Measurements from ENCODE around the gene CATSPER2. TPM values are rescaled to one million over a fixed set of nuclear protein-coding genes. Genes with fewer than 3 reads are reported as not detected.
"Not testable (repeated sequence)": the region's sequence is repeated elsewhere in the genome, so short reads cannot be mapped to it uniquely, and the experiment has no call there.

Gene CATSPER2
- 4.7 TPM for total RNA-seq
- 0.82 TPM for polyA plus RNA-seq

DNA sequence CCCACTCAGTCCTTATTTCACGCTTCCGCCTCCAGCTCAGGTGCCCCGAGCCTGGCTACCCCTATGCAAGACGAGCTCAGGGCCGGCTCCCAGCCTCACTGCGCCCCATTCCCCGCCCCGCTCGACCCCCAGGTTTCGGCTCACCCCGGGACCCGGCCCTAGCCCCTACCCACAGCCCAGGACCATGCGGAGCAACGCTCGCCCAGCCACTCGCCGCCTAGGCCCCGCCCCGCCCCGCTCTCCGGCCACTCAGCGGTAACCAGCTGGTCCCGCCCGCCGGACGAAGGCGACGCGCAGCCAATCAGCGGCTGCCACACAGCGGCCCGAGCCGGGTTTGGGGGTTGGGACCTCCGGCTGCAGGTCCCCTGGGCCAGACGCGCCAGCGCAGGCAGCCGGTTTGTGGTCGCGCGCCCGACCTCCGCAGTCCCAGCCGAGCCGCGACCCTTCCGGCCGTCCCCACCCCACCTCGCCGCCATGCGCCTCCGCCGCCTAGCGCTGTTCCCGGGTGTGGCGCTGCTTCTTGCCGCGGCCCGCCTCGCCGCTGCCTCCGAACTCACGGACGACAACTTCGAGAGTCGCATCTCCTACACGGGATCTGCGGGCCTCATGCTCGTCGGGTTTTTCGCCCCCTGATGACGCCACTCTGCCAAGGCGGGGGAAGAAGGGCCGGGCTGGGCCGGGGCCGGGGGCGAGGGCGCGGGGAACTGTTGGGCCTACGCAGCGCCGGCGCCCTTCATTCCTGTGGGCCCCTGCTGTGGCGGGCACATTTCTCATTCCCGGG, at the start of gene CATSPER2:
TSS of gene CATSPER2 (minus strand) at position 196 of the 781 bp plus-strand sequence. CDS start 783 bp downstream, outside the sequence.
- H3K27ac ChIP-seq (ENCODE audit: low read depth) = no peak within 1 kb of the TSS
- no peak for DNase-seq (ENCODE audit: extremely low spot score)
- WGBS = 74% methylated on average over 85 of the region's 85 CpGs
- no peaks in the 10 kb centered on the region for H3K4me1 ChIP-seq (ENCODE audit: insufficient read depth)
- no peak within 1 kb of the TSS for H3K4me3 ChIP-seq (ENCODE audit: low read depth, low read length)
- no peaks in the 10 kb centered on the region for H3K36me3 ChIP-seq (ENCODE audit: insufficient read depth)

DNA sequence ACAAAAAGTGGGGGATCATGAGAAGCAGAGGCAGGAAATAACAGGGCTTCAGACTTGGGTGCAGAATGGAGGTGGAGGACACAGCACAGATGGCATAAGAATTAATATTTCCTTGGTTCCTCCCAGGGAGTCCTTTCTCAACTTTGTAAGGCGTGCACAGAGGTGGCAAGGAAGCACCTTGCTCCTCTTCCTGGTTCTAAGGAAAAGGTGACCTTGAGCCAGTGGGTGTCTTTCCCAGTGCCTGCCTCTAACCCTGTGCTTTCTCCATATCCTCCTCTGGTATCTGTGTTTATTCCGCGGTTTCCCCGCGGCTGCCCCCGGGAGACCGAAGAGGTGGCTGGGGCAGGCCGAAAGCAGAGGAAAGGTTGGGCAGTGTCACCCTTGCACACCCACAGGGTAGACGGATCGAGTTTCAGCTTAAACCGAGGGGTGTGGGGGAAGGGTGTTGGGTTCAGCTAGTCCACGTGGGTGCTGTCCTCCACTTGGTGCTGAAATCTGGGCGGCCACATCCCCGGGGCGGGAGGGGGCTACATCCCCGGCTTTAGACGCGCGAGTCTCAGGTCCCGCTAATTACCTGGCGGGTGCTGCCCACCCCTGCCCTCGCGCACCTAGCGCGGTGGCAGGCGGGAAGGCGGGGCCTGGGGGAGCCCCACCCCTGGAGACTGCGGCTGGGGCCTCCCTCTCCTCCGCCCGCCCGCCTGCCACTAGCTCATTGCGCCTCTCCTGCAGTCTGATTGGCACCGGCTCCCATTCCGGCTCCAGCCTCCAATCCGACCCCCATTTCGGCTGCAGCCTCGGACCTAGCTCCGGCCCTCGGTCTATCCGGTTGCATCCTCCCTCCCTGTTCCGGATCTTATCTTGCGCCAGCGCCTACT, 44.7 kb upstream of the CATSPER2 start, which contains the start of gene CKMT1A:
TSS of gene CKMT1A (plus strand) at position 712 of the 875 bp plus-strand sequence. CDS start 192 bp downstream, outside the sequence.
- H3K36me3 ChIP-seq (ENCODE audit: insufficient read depth); DNase-seq (ENCODE audit: extremely low spot score); H3K4me1 ChIP-seq (ENCODE audit: insufficient read depth); H3K4me3 ChIP-seq (ENCODE audit: low read depth, low read length); H3K27ac ChIP-seq (ENCODE audit: low read depth): not testable (repeated sequence)
- WGBS = no CpG with 5 or more reads among the region's 43 CpGs

DNA sequence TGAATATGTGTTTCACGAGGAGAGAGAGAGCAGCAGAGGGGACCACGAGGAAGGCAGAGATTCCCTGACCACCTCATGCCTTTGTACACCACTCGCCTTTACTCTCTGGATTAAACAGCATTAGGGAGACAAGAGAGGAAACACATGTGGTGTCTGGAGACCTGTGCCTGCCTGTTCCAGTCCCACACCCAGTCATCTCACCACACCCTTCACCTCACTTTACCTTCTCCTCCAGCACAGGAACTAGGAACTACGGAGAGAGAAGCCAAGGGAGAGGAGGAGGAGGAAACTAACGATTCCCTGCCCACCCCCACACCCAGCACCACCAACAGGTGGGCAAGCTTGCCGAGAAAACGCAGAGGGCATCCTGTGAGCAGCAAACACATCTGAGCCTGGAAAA, 44.0 kb upstream of the CATSPER2 start:
- WGBS = 25% methylated on average over 3 of the region's 7 CpGs
- H3K27ac ChIP-seq (ENCODE audit: low read depth); H3K36me3 ChIP-seq (ENCODE audit: insufficient read depth); DNase-seq (ENCODE audit: extremely low spot score); H3K4me1 ChIP-seq (ENCODE audit: insufficient read depth); H3K4me3 ChIP-seq (ENCODE audit: low read depth, low read length): not testable (repeated sequence)

DNA sequence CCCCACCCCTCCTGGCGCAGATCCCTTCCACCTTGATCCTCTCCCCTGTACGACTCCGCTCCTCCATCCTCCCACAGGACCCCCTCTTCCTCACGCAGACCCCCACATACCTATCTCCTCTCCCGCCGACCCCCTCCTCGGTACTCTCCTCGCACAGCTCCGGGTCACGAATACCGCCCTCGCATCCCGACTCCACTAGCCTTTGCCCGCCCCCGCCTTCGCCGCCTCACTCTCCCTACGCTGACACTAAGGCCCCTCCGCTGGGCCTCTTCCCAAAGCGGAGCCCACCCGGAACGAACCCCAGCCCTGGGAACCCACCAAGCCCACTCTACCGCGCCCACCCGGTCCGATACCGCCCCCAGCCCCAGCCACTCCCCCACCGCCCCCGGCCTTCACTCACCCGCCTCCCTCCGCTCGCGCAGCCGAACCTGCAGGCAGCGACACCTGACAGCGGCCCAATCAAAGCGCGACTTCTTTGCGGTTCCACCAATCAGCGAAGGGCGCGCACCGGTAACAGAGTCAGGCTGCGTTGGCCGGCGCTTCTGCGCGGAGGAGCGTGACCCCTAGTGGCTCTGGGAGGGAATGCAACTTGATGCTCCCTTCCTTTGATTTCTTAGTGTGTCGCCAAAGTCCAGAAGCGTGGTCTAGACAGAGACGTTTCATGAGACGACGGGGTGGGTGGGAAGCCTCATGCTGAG, 41.1 kb upstream of the CATSPER2 start:
- not testable (repeated sequence) for H3K4me3 ChIP-seq (ENCODE audit: low read depth, low read length); H3K36me3 ChIP-seq (ENCODE audit: insufficient read depth)

DNA sequence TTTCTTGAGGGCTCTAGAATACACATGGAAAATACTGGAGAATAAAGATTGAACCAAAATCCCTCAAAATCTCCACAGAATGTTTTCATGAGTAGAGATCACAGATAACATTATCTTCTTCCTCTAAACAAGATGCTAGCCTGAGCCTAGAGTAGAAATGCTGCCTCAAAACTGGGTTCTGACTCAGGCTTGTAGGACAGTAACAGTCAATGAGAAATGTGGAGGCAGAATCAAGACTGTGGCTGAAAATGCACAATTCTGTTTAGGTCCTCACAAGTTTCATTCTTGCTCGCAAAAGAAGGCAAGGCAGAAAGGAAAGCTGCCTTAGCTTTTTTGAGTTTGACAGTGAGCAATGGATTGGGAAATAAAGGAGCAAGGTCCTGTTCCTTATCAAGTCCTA, 25.5 kb upstream of the CATSPER2 start:
- not testable (repeated sequence) for H3K4me3 ChIP-seq (ENCODE audit: low read depth, low read length); H3K36me3 ChIP-seq (ENCODE audit: insufficient read depth); H3K27ac ChIP-seq (ENCODE audit: low read depth); H3K4me1 ChIP-seq (ENCODE audit: insufficient read depth); DNase-seq (ENCODE audit: extremely low spot score)
- no CpG with 5 or more reads among the region's 1 CpG for WGBS

More for the DNA sequence above, 41.1 kb upstream of the CATSPER2 start:
- not testable (repeated sequence) for H3K27ac ChIP-seq (ENCODE audit: low read depth); DNase-seq (ENCODE audit: extremely low spot score); H3K4me1 ChIP-seq (ENCODE audit: insufficient read depth)
- WGBS = no CpG with 5 or more reads among the region's 54 CpGs

DNA sequence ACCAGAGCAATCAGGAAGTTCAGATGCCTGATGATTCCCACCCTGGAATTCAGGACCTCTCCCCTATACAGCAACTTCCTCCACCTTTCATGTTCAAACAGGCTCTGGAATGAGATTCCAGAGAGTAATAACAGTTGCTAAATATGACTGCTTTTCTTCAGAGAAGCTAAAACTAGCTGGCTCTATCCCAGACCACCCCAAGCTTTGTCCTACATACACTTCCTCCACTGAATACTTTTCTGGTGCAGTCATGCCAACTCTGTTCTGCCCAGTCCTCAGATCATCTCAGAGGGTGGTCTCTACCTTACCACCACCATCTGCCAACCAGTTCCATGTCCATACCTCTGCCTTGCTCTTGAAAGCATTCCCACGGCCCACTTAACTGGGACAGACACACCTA, 17.5 kb upstream of the CATSPER2 start:
- not testable (repeated sequence) for H3K4me1 ChIP-seq (ENCODE audit: insufficient read depth); H3K27ac ChIP-seq (ENCODE audit: low read depth); DNase-seq (ENCODE audit: extremely low spot score); H3K4me3 ChIP-seq (ENCODE audit: low read depth, low read length); H3K36me3 ChIP-seq (ENCODE audit: insufficient read depth)
- no CpG with 5 or more reads among the region's 1 CpG for WGBS

DNA sequence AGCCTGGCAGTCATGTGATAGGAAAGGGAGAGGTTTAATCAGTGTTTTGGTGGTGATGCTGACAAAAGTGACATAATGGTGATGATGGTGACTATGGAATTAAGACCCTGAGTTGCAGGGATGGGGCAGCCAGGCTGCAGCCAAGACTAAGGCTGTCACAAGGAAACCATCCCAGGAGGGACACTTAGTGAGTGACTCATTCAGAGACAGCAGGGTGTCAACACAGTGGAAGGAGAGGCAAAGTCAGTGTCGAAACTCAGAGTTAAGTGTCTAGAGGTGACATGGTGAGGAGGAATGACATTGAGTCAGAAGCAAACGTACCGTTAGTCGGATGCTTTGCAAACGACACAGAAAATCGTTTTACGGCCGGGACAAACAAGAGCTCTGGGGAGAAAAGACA, 14.7 kb upstream of the CATSPER2 start:
- whole genome bisulfite sequencing = no CpG with 5 or more reads among the region's 8 CpGs

DNA sequence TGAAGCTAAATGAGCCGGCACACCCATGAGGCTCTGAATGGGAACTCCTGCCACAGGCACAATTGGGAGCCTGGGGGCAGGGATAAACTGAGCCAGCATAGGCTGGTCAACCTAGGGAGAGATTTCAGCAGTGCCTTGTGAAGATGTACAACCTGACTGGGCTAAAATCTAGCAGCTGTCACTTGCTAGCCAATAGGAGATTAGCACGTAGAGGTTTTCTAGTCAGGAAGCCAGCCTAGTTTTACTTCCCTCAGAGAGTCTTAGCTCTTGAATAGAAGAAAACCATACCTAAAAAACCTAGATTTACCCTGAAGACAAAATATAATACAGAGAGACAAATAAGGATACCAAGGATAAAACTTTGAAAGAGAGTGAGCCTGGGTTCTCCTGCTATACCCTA, 13.6 kb upstream of the CATSPER2 start:
- DNase-seq (ENCODE audit: extremely low spot score); H3K27ac ChIP-seq (ENCODE audit: low read depth); H3K36me3 ChIP-seq (ENCODE audit: insufficient read depth); H3K4me1 ChIP-seq (ENCODE audit: insufficient read depth); H3K4me3 ChIP-seq (ENCODE audit: low read depth, low read length): not testable (repeated sequence)
- 100% methylated on average over 1 of the region's 2 CpGs for WGBS

More for the DNA sequence above, 14.7 kb upstream of the CATSPER2 start:
- H3K36me3 ChIP-seq (ENCODE audit: insufficient read depth); H3K27ac ChIP-seq (ENCODE audit: low read depth); H3K4me3 ChIP-seq (ENCODE audit: low read depth, low read length); DNase-seq (ENCODE audit: extremely low spot score); H3K4me1 ChIP-seq (ENCODE audit: insufficient read depth): not testable (repeated sequence)

DNA sequence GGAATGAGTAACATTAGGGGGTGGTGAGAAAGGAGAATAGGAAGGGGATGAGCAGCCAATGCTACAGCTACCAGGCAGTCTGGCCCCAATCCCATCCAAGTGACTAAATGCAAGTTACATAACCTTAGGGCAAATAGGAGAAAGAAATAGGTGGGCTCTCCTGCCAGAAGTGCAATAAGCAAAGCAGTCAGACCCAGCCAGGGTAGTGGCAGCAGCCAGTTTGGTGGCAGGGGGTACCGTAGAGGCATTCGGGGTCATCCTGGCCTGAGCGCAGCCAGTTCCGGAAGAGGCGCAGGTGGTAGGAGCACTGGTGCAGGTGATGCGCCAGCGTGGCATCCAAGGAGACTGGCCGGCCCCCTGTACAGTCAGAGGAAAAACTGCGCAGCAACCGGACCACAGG, 11.1 kb upstream of the CATSPER2 start:
- not testable (repeated sequence) for H3K4me1 ChIP-seq (ENCODE audit: insufficient read depth); DNase-seq (ENCODE audit: extremely low spot score); H3K36me3 ChIP-seq (ENCODE audit: insufficient read depth); H3K4me3 ChIP-seq (ENCODE audit: low read depth, low read length); H3K27ac ChIP-seq (ENCODE audit: low read depth)
- 96% methylated on average over 5 of the region's 10 CpGs for WGBS

DNA sequence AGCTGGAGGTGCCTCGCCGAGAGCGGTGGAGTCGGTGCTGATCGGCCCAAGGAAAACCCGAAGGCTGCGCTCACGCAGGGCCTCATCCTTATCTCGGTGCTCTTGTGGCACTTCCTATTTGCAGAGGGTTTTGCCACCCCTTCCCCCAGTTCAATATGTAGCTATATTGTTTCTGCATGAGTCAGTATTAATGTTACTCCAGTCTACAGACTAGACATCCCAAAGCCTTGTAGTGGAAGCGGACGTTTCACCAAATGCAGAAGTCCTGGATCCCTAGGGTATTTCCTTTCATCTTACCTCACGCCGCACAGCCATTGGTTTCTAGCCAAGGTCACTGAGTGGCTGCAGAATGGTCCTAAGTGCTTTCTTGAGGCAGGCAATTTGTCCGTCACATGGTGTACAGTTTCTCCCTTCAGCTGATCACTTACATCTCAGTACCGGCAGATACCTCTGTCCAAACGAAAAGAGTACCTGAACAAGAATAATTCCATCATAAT, 834 bp upstream of the CATSPER2 start:
- H3K36me3 ChIP-seq (ENCODE audit: insufficient read depth); DNase-seq (ENCODE audit: extremely low spot score): not testable (repeated sequence)
- 93% methylated on average over 16 of the region's 16 CpGs for WGBS

DNA sequence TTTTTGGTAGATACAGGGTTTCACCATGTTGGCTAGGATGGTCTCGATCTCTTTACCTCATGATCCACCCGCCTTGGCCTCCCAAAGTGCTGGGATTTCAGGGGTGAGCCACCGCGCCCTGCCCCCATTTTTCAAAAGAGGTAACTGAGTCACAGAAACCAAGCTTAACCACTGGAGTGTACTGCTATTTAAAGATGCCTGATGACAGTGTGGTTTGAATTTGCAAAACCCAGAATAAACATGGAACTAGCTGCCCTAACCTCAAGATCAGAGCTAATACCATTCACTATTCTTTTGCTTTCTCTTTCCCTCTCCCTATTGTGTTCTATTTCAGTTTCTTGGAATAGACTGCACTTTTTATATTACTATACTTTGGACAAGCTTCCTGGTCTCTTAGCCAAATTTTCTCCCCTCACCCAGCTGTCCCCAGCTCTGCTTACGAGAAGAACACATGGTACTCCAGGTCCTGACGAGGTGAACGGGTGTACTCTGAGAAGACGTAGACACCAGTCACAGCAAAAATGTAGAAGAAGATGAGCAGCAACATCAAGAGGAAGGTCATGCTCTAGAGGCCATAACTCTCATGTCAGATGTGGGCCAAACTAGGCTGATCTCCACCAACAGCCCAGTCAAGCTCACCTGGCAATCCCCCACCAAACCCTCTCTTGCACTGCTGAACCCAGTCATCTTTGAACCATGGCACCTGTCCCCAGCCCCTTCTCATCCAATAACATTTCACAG, 10.0 kb downstream of the CATSPER2 start:
- 86% methylated on average over 8 of the region's 8 CpGs for WGBS
- not testable (repeated sequence) for DNase-seq (ENCODE audit: extremely low spot score); H3K36me3 ChIP-seq (ENCODE audit: insufficient read depth); H3K4me1 ChIP-seq (ENCODE audit: insufficient read depth); H3K4me3 ChIP-seq (ENCODE audit: low read depth, low read length); H3K27ac ChIP-seq (ENCODE audit: low read depth)

More for the DNA sequence above, 834 bp upstream of the CATSPER2 start:
- H3K4me1 ChIP-seq (ENCODE audit: insufficient read depth); H3K27ac ChIP-seq (ENCODE audit: low read depth); H3K4me3 ChIP-seq (ENCODE audit: low read depth, low read length): not testable (repeated sequence)

DNA sequence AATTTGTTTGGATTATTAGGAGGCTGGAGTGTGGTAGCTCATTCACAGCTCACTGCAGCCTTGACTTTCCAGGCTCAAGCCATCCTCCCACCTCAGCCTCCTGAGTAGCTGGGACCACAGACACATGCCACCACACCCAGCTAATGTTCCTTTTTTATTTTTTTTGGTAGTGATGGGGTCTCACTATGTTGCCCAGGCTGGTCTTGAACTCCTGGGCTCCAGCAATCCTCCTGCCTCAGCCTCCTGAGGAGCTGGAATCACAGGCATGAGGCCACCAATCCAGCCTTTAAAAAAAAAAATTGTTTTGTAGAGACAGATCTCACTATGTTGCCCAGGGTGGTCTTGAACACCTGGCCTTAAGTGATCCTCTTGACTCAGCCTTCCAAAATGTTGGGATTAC, 21.7 kb downstream of the CATSPER2 start:
- not testable (repeated sequence) for H3K4me3 ChIP-seq (ENCODE audit: low read depth, low read length); H3K27ac ChIP-seq (ENCODE audit: low read depth); DNase-seq (ENCODE audit: extremely low spot score); H3K4me1 ChIP-seq (ENCODE audit: insufficient read depth); H3K36me3 ChIP-seq (ENCODE audit: insufficient read depth)

DNA sequence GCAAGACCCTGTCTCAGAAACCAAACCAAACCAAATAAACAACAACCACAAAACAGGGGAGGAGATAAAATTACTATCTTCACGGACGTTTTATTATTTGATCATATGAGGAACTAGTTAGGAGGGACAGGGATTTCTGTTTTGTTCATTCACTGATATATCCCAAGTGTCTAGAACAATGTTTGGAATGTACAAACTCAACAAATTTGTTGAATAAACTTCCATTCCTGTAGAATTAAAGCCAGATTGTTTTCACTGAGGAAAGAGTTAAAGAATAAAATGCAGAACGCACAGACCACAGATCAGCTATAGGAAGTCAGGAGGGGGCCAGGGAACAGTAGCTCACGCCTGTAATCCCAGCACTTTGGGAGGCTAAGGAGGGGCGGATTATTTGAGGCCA, 23.5 kb downstream of the CATSPER2 start:
- Histone ChIP-seq H3K27ac (ENCODE audit: low read depth) (no peak overlapping the region), H3K4me1 (ENCODE audit: insufficient read depth) (no peaks in the 10 kb centered on the region), H3K36me3 (ENCODE audit: insufficient read depth) (no peaks in the 10 kb centered on the region), H3K4me3 (ENCODE audit: low read depth, low read length) (no peak overlapping the region)
- 12% methylated on average over 5 of the region's 5 CpGs for WGBS
- no peak for DNase-seq (ENCODE audit: extremely low spot score)
